Mesenchymal stem cell (in vitro differentiated cells and primary cell): ENCODE measurements around the gene UBR3.

ENCODE experiments used
- DNase-seq: peaks from one replicate; pipeline ENCODE4 v3.0.0-alpha.2; 2013
- H2AFZ ChIP-seq: one replicate; pipeline ENCODE4 v1.6.1; 2013; ENCODE audit warnings: low read depth, mild to moderate bottlenecking, control low read depth, inconsistent platforms, low read length, moderate library complexity
- H2AK5ac ChIP-seq: 2 replicates; pipeline ENCODE4 v1.6.1; 2013; ENCODE audit warnings: low read length, moderate library complexity, mild to moderate bottlenecking, inconsistent platforms; ENCODE audit not compliant: severe bottlenecking
- H2BK120ac ChIP-seq: one replicate; pipeline ENCODE4 v1.6.1; 2013; ENCODE audit warnings: low read depth, mild to moderate bottlenecking, inconsistent platforms, low read length, moderate library complexity
- H2BK12ac ChIP-seq, 2 experiments: one replicate each; pipeline ENCODE4 v1.6.1; 2013; ENCODE audit warnings: inconsistent platforms in 2 of 2, low read length in 2 of 2, mild to moderate bottlenecking in 2 of 2, moderate library complexity in 2 of 2, control low read depth in 1 of 2
- H2BK15ac ChIP-seq: one replicate; pipeline ENCODE4 v1.6.1; 2013; ENCODE audit warnings: mild to moderate bottlenecking, low read depth, inconsistent platforms; ENCODE audit not compliant: poor library complexity, severe bottlenecking
- H2BK5ac ChIP-seq: 2 replicates; pipeline ENCODE4 v1.6.1; 2013; ENCODE audit warnings: low read depth, mild to moderate bottlenecking, low read length, control low read depth, inconsistent platforms; ENCODE audit not compliant: poor library complexity, severe bottlenecking
- H3K14ac ChIP-seq, 2 experiments: one replicate each; pipeline ENCODE4 v1.6.1; 2013; ENCODE audit warnings: inconsistent platforms in 2 of 2, low read length in 2 of 2, control low read depth in 1 of 2, mild to moderate bottlenecking in 1 of 2, moderate library complexity in 1 of 2
- H3K18ac ChIP-seq, 2 experiments: one replicate each; pipeline ENCODE4 v1.6.1; 2013; ENCODE audit warnings: inconsistent platforms in 2 of 2, low read length in 2 of 2, control low read depth in 1 of 2, low read depth in 1 of 2, mild to moderate bottlenecking in 1 of 2
- H3K23ac ChIP-seq, 2 experiments: one replicate each; pipeline ENCODE4 v1.6.1; 2013; ENCODE audit warnings: inconsistent platforms in 2 of 2, low read length in 2 of 2, mild to moderate bottlenecking in 2 of 2, moderate library complexity in 2 of 2, control low read depth in 1 of 2
- H3K27ac ChIP-seq: 2 replicates; pipeline ENCODE4 v1.5.1; 2013; ENCODE audit warnings: mild to moderate bottlenecking, moderate library complexity, low read length, control low read depth, inconsistent platforms; ENCODE audit not compliant: poor library complexity, severe bottlenecking
- H3K27me3 ChIP-seq, 2 experiments: 2 replicates each; pipeline versions ENCODE4 v1.6.1 to v1.7.0; 2013; ENCODE audit warnings: low read length in 2 of 2, mild to moderate bottlenecking in 2 of 2, moderate library complexity in 2 of 2, control low read depth in 1 of 2, inconsistent platforms in 1 of 2; ENCODE audit not compliant: control insufficient read depth in 1 of 2, insufficient read depth in 1 of 2
- H3K36me3 ChIP-seq, 2 experiments: 2 replicates each; pipeline versions ENCODE4 v1.6.1 to v1.7.0; 2013; ENCODE audit warnings: low read length in 2 of 2, control low read depth in 1 of 2, inconsistent platforms in 1 of 2, low read depth in 1 of 2, mild to moderate bottlenecking in 1 of 2; ENCODE audit not compliant: insufficient read depth in 2 of 2, control insufficient read depth in 1 of 2
- H3K4ac ChIP-seq, 2 experiments: one replicate each; pipeline ENCODE4 v1.6.1; 2013; ENCODE audit warnings: inconsistent platforms in 2 of 2, low read length in 2 of 2, mild to moderate bottlenecking in 2 of 2, moderate library complexity in 2 of 2, control low read depth in 1 of 2, low read depth in 1 of 2
- H3K4me1 ChIP-seq: 2 replicates; pipeline ENCODE4 v1.6.1; 2013; ENCODE audit warnings: low read depth, low read length, control low read depth; ENCODE audit not compliant: control insufficient read depth, insufficient read depth
- H3K4me2 ChIP-seq: 2 replicates; pipeline ENCODE4 v1.6.1; 2013; ENCODE audit warnings: low read length, mild to moderate bottlenecking, inconsistent platforms; ENCODE audit not compliant: poor library complexity, severe bottlenecking
- H3K4me3 ChIP-seq, 2 experiments: 2 replicates each; pipeline versions ENCODE4 v1.5.1 to v1.7.0; 2013; ENCODE audit warnings: low read length in 2 of 2, mild to moderate bottlenecking in 2 of 2, control low read depth in 1 of 2, low read depth in 1 of 2; ENCODE audit not compliant: insufficient read depth in 1 of 2
- H3K79me1 ChIP-seq: replicated peaks from 2 replicates; pipeline ENCODE4 v1.6.1; 2013; ENCODE audit warnings: mild to moderate bottlenecking, control low read depth, low read length, inconsistent platforms; ENCODE audit not compliant: poor library complexity, severe bottlenecking
- H3K9ac ChIP-seq: 2 replicates; pipeline ENCODE4 v1.7.0; 2013; ENCODE audit warnings: mild to moderate bottlenecking, low read length, moderate library complexity
- H3K9me3 ChIP-seq: 2 replicates; pipeline ENCODE4 v1.7.0; 2013; ENCODE audit warnings: mild to moderate bottlenecking, low read length; ENCODE audit not compliant: control insufficient read depth
- H4K8ac ChIP-seq: one replicate; pipeline ENCODE4 v1.6.1; 2013; ENCODE audit warnings: inconsistent platforms, mild to moderate bottlenecking, low read length, moderate library complexity
- H4K91ac ChIP-seq: one replicate; pipeline ENCODE4 v1.6.1; 2013; ENCODE audit warnings: mild to moderate bottlenecking, low read length, inconsistent platforms
- WGBS: methylation state at CpG from one replicate; pipeline ENCODE4 v1.1.7; 2013; ENCODE audit warnings: mixed read lengths; 5-methylcytosine and 5-hydroxymethylcytosine counted together

UBR3 gene

DNA sequence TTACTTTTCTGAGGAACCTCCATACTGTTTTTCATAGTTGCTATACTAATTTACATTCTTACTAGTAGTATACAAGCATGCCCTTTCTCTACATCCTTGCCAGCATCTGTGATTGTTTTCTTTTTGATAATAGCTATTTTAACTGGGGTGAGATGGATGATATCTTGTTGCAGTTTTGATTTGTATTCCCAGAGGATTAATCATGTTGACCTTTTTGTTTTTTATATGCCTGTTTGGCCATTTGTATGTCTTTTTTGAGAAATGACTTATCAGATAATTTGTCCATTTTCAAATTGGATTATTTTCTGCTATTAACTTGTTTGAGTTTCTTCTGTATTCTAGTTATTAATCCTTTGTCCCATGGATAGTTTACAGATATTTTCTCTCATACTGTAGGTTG is 141.5 kb downstream of the UBR3 start:
- Histone ChIP-seq H3K36me3 (peaks cover 0 to 40% of the 10 kb centered on the region in 2 experiments), H3K9ac (no peak overlapping the region), H2BK12ac (no peak overlapping the region), H2BK120ac (no peak overlapping the region), H3K23ac (no peak overlapping the region), H3K27me3 (no peaks in the 10 kb centered on the region), H3K9me3 (peaks cover 12% of the 10 kb centered on the region), H3K4ac (no peak overlapping the region), H2AK5ac (no peak overlapping the region), H3K4me1 (no peaks in the 10 kb centered on the region), H3K18ac (no peak overlapping the region), H3K27ac (no peak overlapping the region), H2AFZ (no peak overlapping the region), H3K14ac (no peak overlapping the region), H4K8ac (no peak overlapping the region), H3K79me1 (no peaks in the 10 kb centered on the region), H2BK15ac (no peak overlapping the region), H3K4me2 (no peak overlapping the region), H3K4me3 (no peak overlapping the region), H4K91ac (no peak overlapping the region), H2BK5ac (no peak overlapping the region)
- no peak for DNase-seq

DNA sequence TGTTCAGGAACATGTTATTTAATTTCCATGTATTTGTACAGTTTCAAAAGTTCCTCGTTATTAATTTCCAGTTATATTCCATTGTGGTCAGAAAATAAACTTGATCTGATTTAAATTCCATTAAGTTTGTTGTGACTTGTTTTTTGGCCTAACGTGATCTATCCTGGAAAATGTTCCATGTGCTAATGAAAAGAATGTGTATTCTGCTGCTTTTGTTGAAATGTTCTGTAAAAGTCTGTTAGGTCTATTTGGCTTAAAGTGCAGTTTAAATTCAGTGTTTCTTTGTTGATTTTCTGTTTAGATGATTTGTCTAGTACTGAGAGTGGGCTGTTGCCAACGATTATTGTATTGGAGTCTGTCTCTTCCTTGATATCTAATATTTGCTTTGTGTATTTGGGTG is 148.0 kb downstream of the UBR3 start:
- H3K36me3 ChIP-seq: peaks cover 4 to 32% of the 10 kb centered on the region in 2 experiments
- no peaks in the 10 kb centered on the region for H3K4me1 ChIP-seq
- no peak overlapping the region for H3K23ac ChIP-seq
- no peak overlapping the region for H3K4ac ChIP-seq
- H3K18ac ChIP-seq: no peak overlapping the region
- 96% methylated on average over 3 of the region's 3 CpGs for WGBS
- H2AFZ ChIP-seq: no peak overlapping the region
- peaks cover 36% of the 10 kb centered on the region for H3K9me3 ChIP-seq
- no peak overlapping the region for H2BK12ac ChIP-seq
- peak overlapping the region in 1 of 2 experiments; percentile 49 for H3K4me3 ChIP-seq
- no peak overlapping the region for H2BK15ac ChIP-seq
- H3K79me1 ChIP-seq: peaks cover 12% of the 10 kb centered on the region
- no peak overlapping the region for H3K9ac ChIP-seq
- no peak for DNase-seq
- no peaks in the 10 kb centered on the region for H3K27me3 ChIP-seq
- H3K14ac ChIP-seq: no peak overlapping the region
- H2AK5ac ChIP-seq: no peak overlapping the region
- H2BK120ac ChIP-seq: no peak overlapping the region
- H4K8ac ChIP-seq: no peak overlapping the region
- no peak overlapping the region for H4K91ac ChIP-seq
- H3K27ac ChIP-seq: no peak overlapping the region
- H3K4me2 ChIP-seq: no peak overlapping the region
- no peak overlapping the region for H2BK5ac ChIP-seq

DNA sequence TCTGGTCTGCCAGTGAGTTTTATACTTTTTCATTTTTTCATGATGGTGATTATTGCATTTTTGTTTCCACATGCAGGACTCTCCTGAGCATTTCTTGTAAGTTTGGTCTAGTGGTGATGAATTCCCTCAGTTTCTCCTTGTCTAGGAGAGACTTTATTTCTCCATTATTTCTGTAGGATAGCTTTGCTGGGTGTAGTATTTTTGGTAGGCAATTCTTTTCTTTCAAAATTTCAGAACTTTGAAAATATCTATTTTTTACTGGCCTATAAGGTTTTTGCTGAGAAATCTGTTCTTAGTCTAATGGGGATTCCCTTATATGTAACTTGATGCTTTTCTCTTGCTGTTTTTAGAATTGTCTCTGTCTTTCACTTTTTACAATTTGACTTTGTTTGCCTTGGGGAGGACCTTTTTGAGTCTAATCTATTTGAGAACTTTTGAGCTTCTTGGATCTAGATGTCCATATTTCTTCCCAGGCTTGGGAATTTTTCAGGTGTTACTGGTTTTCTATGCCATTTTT is 149.1 kb downstream of the UBR3 start:
- H3K9ac ChIP-seq: no peak overlapping the region
- no peak overlapping the region for H2BK12ac ChIP-seq
- H2BK5ac ChIP-seq: no peak overlapping the region
- no peak overlapping the region for H2BK120ac ChIP-seq
- H3K4me1 ChIP-seq: no peaks in the 10 kb centered on the region
- DNase-seq: no peak
- peak overlapping the region in 1 of 2 experiments; percentile 38 for H3K4me3 ChIP-seq
- H3K27me3 ChIP-seq: no peaks in the 10 kb centered on the region
- no peak overlapping the region for H3K23ac ChIP-seq
- peaks cover 36% of the 10 kb centered on the region for H3K9me3 ChIP-seq
- no peak overlapping the region for H4K91ac ChIP-seq
- no peak overlapping the region for H2AFZ ChIP-seq
- no peak overlapping the region for H3K14ac ChIP-seq
- H3K18ac ChIP-seq: no peak overlapping the region
- H2AK5ac ChIP-seq: no peak overlapping the region
- no peak overlapping the region for H3K27ac ChIP-seq
- H2BK15ac ChIP-seq: no peak overlapping the region
- no peak overlapping the region for H3K4me2 ChIP-seq
- H3K79me1 ChIP-seq: peaks cover 12% of the 10 kb centered on the region
- peaks cover 4 to 32% of the 10 kb centered on the region in 2 experiments for H3K36me3 ChIP-seq
- no peak overlapping the region for H3K4ac ChIP-seq
- no peak overlapping the region for H4K8ac ChIP-seq

GRCh38 chr2:169977530-169977929 is 150.3 kb downstream of the UBR3 start:
- H2BK12ac ChIP-seq: no peak overlapping the region
- WGBS: 99% methylated on average over 3 of the region's 3 CpGs
- no peak overlapping the region for H3K4ac ChIP-seq

More at GRCh38 chr2:169977530-169977929, 150.3 kb downstream of the UBR3 start:
- no peak overlapping the region for H4K91ac ChIP-seq
- H3K4me3 ChIP-seq: no peak overlapping the region
- no peak overlapping the region for H2AK5ac ChIP-seq
- no peaks in the 10 kb centered on the region for H3K27me3 ChIP-seq
- H3K4me2 ChIP-seq: no peak overlapping the region
- no peaks in the 10 kb centered on the region for H3K4me1 ChIP-seq
- no peak overlapping the region for H3K27ac ChIP-seq
- no peak overlapping the region for H2BK120ac ChIP-seq
- DNase-seq: no peak
- peaks cover 12% of the 10 kb centered on the region for H3K79me1 ChIP-seq
- peaks cover 36% of the 10 kb centered on the region for H3K9me3 ChIP-seq
- H2BK15ac ChIP-seq: no peak overlapping the region
- H3K18ac ChIP-seq: no peak overlapping the region
- H4K8ac ChIP-seq: no peak overlapping the region
- H3K36me3 ChIP-seq: peaks cover 4 to 32% of the 10 kb centered on the region in 2 experiments
- no peak overlapping the region for H2AFZ ChIP-seq
- H3K23ac ChIP-seq: no peak overlapping the region
- H2BK5ac ChIP-seq: no peak overlapping the region
- H3K9ac ChIP-seq: no peak overlapping the region
- H3K14ac ChIP-seq: no peak overlapping the region
